DOHH2 (cell line): ENCODE measurements around the gene HOGA1.

Source experiments
- H3F3A ChIP-seq: fragments of 200-600 bp; sonication (generic), shearing (Covaris generic); 2 replicates; pipeline ENCODE4 v1.6.0; 2016; ENCODE audit warnings: antibody characterized with exemption, mild to moderate bottlenecking; ENCODE audit not compliant: control insufficient read depth, insufficient read depth
- H3K27ac ChIP-seq: fragments of 200-600 bp; sonication (generic); 2 replicates; pipeline ENCODE4 v1.5.1; 2014; ENCODE audit warnings: low read depth, mild to moderate bottlenecking, low read length, moderate library complexity
- H3K27me3 ChIP-seq: fragments of 200-600 bp; sonication (generic); 2 replicates; pipeline ENCODE4 v1.6.1; 2014; ENCODE audit warnings: mild to moderate bottlenecking, low read length, mixed read lengths; ENCODE audit not compliant: control insufficient read depth
- H3K36me3 ChIP-seq: fragments of 200-600 bp; sonication (generic); 2 replicates; pipeline ENCODE4 v1.6.1; 2014; ENCODE audit warnings: mild to moderate bottlenecking, low read length, moderate library complexity, mixed read lengths; ENCODE audit not compliant: control insufficient read depth
- H3K4me1 ChIP-seq: fragments of 200-600 bp; sonication (generic); 2 replicates; pipeline ENCODE4 v1.6.1; 2014; ENCODE audit warnings: mild to moderate bottlenecking, low read length, mixed read lengths; ENCODE audit not compliant: control insufficient read depth
- H3K4me2 ChIP-seq: fragments of 200-600 bp; sonication (generic); 2 replicates; pipeline ENCODE4 v1.6.0; 2014; ENCODE audit warnings: mild to moderate bottlenecking, low read length, moderate library complexity
- H3K4me3 ChIP-seq: fragments of 200-600 bp; sonication (generic); 2 replicates; pipeline ENCODE4 v1.5.1; 2014; ENCODE audit warnings: mild to moderate bottlenecking, low read length, mixed read lengths
- H3K79me2 ChIP-seq: fragments of 200-600 bp; sonication (generic); 2 replicates; pipeline ENCODE4 v1.6.1; 2014; ENCODE audit warnings: mild to moderate bottlenecking, low read length, mixed read lengths; ENCODE audit not compliant: control insufficient read depth
- H3K9me2 ChIP-seq: fragments of 200-600 bp; sonication (generic); replicated peaks from 2 replicates; pipeline ENCODE4 v1.6.1; 2014; ENCODE audit warnings: mild to moderate bottlenecking, low read length, mixed read lengths; ENCODE audit not compliant: control insufficient read depth
- H3K9me3 ChIP-seq: fragments of 200-600 bp; sonication (generic); 2 replicates; pipeline ENCODE4 v1.6.1; 2014; ENCODE audit warnings: antibody characterized with exemption, low read length, mixed read lengths; ENCODE audit not compliant: control insufficient read depth, insufficient read depth
- H4K20me1 ChIP-seq: fragments of 200-600 bp; sonication (generic); 2 replicates; pipeline ENCODE4 v1.6.0; 2014; ENCODE audit warnings: low read depth, mild to moderate bottlenecking, antibody characterized with exemption, low read length, moderate library complexity; ENCODE audit not compliant: control insufficient read depth, insufficient read depth
- EZH2phosphoT487 ChIP-seq: fragments of 200-600 bp; sonication (generic); IDR thresholded peaks from 2 replicates; pipeline ENCODE4 v1.6.1; 2017; ENCODE audit warnings: borderline replicate concordance, mild to moderate bottlenecking, antibody characterized with exemption, low read length, moderate library complexity, mixed read lengths
- TF ChIP-seq, protein P1 (sequence below): fragments of 200-600 bp; sonication (generic); IDR thresholded peaks from one replicate; pipeline ENCODE4 v1.5.1; 2014; ENCODE audit warnings: antibody characterized with exemption, mild to moderate bottlenecking, low read depth, low read length; ENCODE audit not compliant: poor library complexity, severe bottlenecking

The HOGA1 gene

DNA sequence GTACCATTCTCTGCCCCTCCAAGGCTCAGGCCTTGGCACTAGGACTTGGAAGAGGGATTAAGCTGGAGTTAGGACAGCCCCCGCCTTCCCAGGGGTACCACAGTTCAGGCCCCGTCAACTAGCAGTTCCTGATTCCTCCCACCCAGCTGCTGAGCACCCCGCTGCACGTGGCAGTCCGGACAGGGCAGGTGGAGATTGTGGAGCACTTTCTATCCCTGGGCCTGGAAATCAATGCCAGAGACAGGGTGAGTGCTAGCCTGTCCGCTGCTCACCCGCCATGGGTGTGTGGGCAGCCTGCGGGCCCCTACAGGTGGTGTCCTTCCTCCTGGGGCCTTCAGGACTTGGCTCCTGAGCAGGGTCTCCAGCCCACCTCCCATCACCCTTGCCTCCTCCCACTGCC lies 2.0 kb upstream of the HOGA1 start:
- Histone ChIP-seq H3K9me2 (no peaks in the 10 kb centered on the region), H4K20me1 (no peaks in the 10 kb centered on the region), H3K4me2 (no peak overlapping the region), H3K27ac (no peak overlapping the region), H3K9me3 (no peaks in the 10 kb centered on the region), H3K79me2 (no peaks in the 10 kb centered on the region), H3K27me3 (no peaks in the 10 kb centered on the region; the same call in 1 of the 2 replicates), H3K4me3 (no peak overlapping the region), H3K4me1 (no peaks in the 10 kb centered on the region), H3K36me3 (no peaks in the 10 kb centered on the region), H3F3A (no peaks in the 10 kb centered on the region)
- TF ChIP-seq, protein P1, sequence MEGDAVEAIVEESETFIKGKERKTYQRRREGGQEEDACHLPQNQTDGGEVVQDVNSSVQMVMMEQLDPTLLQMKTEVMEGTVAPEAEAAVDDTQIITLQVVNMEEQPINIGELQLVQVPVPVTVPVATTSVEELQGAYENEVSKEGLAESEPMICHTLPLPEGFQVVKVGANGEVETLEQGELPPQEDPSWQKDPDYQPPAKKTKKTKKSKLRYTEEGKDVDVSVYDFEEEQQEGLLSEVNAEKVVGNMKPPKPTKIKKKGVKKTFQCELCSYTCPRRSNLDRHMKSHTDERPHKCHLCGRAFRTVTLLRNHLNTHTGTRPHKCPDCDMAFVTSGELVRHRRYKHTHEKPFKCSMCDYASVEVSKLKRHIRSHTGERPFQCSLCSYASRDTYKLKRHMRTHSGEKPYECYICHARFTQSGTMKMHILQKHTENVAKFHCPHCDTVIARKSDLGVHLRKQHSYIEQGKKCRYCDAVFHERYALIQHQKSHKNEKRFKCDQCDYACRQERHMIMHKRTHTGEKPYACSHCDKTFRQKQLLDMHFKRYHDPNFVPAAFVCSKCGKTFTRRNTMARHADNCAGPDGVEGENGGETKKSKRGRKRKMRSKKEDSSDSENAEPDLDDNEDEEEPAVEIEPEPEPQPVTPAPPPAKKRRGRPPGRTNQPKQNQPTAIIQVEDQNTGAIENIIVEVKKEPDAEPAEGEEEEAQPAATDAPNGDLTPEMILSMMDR = no peak
- no peak for TF ChIP-seq EZH2phosphoT487

DNA sequence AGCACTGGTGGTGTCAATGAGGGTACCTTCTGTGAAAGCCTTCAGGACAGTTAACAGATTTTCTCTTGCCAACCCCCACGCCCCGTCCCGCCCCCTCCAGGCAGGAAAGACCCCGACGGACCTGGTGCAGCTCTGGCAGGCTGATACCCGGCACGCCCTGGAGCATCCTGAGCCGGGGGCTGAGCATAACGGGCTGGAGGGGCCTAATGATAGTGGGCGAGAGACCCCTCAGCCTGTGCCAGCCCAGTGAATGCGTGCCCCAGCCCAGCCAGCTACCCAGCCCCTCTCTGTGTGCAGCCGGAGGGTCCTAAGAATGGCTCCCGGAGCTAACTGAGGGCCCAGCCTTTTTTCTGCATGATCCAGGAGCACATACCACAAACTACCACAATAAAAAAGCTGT lies 713 bp upstream of the HOGA1 start:
- Histone ChIP-seq H3K36me3 (no peaks in the 10 kb centered on the region), H3K79me2 (no peaks in the 10 kb centered on the region), H3K9me2 (no peaks in the 10 kb centered on the region), H3F3A (no peaks in the 10 kb centered on the region), H3K9me3 (no peaks in the 10 kb centered on the region), H3K4me2 (no peak overlapping the region), H3K27me3 (no peaks in the 10 kb centered on the region), H3K27ac (no peak overlapping the region), H3K4me1 (no peaks in the 10 kb centered on the region), H3K4me3 (no peak overlapping the region), H4K20me1 (no peaks in the 10 kb centered on the region)
- TF ChIP-seq, protein P1 = no peak
- TF ChIP-seq EZH2phosphoT487 = no peak

DNA sequence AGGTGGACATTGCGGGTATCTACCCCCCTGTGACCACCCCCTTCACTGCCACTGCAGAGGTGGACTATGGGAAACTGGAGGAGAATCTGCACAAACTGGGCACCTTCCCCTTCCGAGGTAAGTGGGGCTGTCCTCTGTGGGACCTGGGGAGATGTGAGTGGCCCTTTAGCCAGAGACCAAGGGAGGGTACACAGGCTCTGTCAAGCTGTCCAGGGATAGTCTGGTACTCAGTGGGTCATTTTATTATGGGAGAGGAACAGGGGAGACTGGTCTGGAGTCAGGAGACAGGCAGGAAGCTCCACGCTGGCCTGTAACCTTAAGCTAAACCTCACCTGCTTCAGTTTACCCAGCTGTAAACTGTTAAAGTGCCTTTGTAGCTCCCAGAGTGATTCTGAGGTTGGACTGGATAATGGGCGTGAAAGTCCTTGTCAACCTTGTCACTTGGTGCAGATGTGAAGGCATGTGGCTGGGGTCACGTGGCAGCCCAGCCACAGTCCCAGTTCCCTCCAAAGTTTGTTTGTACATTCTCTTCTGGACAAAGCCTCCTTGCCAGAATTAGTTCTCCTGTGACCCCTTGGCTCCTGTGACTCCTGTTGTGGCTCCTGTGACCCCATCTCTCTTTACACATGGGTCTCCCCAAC lies 729 bp downstream of the HOGA1 start:
- H3K27ac ChIP-seq = no peak overlapping the region
- no peaks in the 10 kb centered on the region for H3K4me1 ChIP-seq
- H3K4me3 ChIP-seq = no peak overlapping the region
- H3K79me2 ChIP-seq = no peaks in the 10 kb centered on the region
- no peaks in the 10 kb centered on the region for H3K9me2 ChIP-seq
- no peaks in the 10 kb centered on the region for H3F3A ChIP-seq
- no peaks in the 10 kb centered on the region for H3K27me3 ChIP-seq
- H3K36me3 ChIP-seq = no peaks in the 10 kb centered on the region
- no peak overlapping the region for H3K4me2 ChIP-seq
- no peak for TF ChIP-seq EZH2phosphoT487
- TF ChIP-seq, protein P1 = no peak
- H3K9me3 ChIP-seq = no peaks in the 10 kb centered on the region
- H4K20me1 ChIP-seq = no peaks in the 10 kb centered on the region
